PC-3 (cell line): ENCODE measurements around the gene UCN2. TPM values are rescaled to one million over a fixed set of nuclear protein-coding genes. Genes with fewer than 3 reads are reported as not detected.

Experiments
- ATAC-seq: fragments of 200-7000 bp; cut with Tn5 transposase; 2 replicates; pipeline ENCODE4 v1.9.1; 2020; ENCODE audit warnings: mild to moderate bottlenecking, moderate library complexity
- BruUV-seq: library from RNA; stranded (reverse); fragments of 400-500 nt; replicated peaks from 2 replicates; lab custom pipeline; 2021; lab: Mats Ljungman, UMichigan
- CTCF ChIA-PET: fragments of 300-600 bp; sonication (Branson Sonifier 250); formaldehyde crosslinking; loops from one replicate; lab custom pipeline; 2022; ENCODE audit warnings: antibody characterized with exemption; lab: Charles Lee
- POLR2A ChIA-PET: fragments of 300-600 bp; sonication (Branson Sonifier 250); formaldehyde crosslinking; loops from one replicate; lab custom pipeline; 2022; ENCODE audit warnings: antibody characterized with exemption; ENCODE audit not compliant: unreplicated experiment; lab: Charles Lee
- DNase-seq: peaks from one replicate; pipeline ENCODE4 v3.0.0-alpha.2; 2015
- H2AFZ ChIP-seq: fragments of 300-600 bp; sonication (generic); 2 replicates; pipeline ENCODE4 v1.6.0; 2016; ENCODE audit warnings: antibody characterized with exemption, low read length
- H3F3A ChIP-seq: fragments of 300-600 bp; sonication (generic); one replicate; pipeline ENCODE4 v1.6.0; 2017; ENCODE audit warnings: antibody characterized with exemption, low read length, control low read depth, mild to moderate bottlenecking; ENCODE audit not compliant: unreplicated experiment
- H3K27ac ChIP-seq: fragments of 300-600 bp; sonication (generic); 2 replicates; pipeline ENCODE4 v1.5.1; 2016; ENCODE audit warnings: mild to moderate bottlenecking, low read length
- H3K27me3 ChIP-seq: fragments of 300-600 bp; sonication (generic); 2 replicates; pipeline ENCODE4 v1.6.1; 2016; ENCODE audit warnings: low read length, mixed read lengths
- H3K36me3 ChIP-seq: fragments of 300-600 bp; sonication (generic); 2 replicates; pipeline ENCODE4 v1.6.1; 2016; ENCODE audit warnings: low read depth, mixed run types, low read length, mixed read lengths
- H3K4me1 ChIP-seq: fragments of 300-600 bp; sonication (generic); 2 replicates; pipeline ENCODE4 v1.5.1; 2016; ENCODE audit warnings: low read length; ENCODE audit not compliant: insufficient read depth
- H3K4me2 ChIP-seq: fragments of 300-600 bp; sonication (generic); 2 replicates; pipeline ENCODE4 v1.6.0; 2016; ENCODE audit warnings: low read length
- H3K4me3 ChIP-seq: fragments of 300-600 bp; sonication (generic); 2 replicates; pipeline ENCODE4 v1.5.1; 2016; ENCODE audit warnings: mild to moderate bottlenecking, low read length, mixed read lengths
- H3K79me2 ChIP-seq: fragments of 300-600 bp; sonication (generic); 2 replicates; pipeline ENCODE4 v1.6.1; 2017; ENCODE audit warnings: low read length, mixed read lengths
- H3K9ac ChIP-seq: fragments of 300-600 bp; sonication (generic); 2 replicates; pipeline ENCODE4 v1.6.0; 2016; ENCODE audit warnings: mild to moderate bottlenecking, low read length
- H3K9me2 ChIP-seq: fragments of 300-600 bp; sonication (generic); replicated peaks from 2 replicates; pipeline ENCODE4 v1.6.1; 2016; ENCODE audit warnings: mixed run types, low read length, mixed read lengths
- H3K9me3 ChIP-seq: fragments of 300-600 bp; sonication (generic); 2 replicates; pipeline ENCODE4 v1.6.1; 2016; ENCODE audit warnings: low read length, mixed read lengths
- H4K20me1 ChIP-seq: fragments of 300-600 bp; sonication (generic); 2 replicates; pipeline ENCODE4 v1.6.1; 2016; ENCODE audit warnings: low read length, mixed read lengths
- CTCF ChIP-seq: fragments of 300-600 bp; sonication (generic); conservative IDR thresholded peaks from 2 replicates; pipeline ENCODE4 v1.5.1; 2017; ENCODE audit warnings: antibody characterized with exemption, low read depth, mild to moderate bottlenecking, low read length
- EZH2 ChIP-seq: fragments of 300-600 bp; sonication (generic); IDR thresholded peaks from one replicate; pipeline ENCODE4 v1.6.1; 2017; ENCODE audit warnings: antibody characterized with exemption, mild to moderate bottlenecking, low read length; ENCODE audit not compliant: unreplicated experiment
- EZH2phosphoT487 ChIP-seq: fragments of 300-600 bp; sonication (generic); IDR thresholded peaks from 2 replicates; pipeline ENCODE4 v1.6.1; 2018; ENCODE audit warnings: mild to moderate bottlenecking, antibody characterized with exemption, low read length, borderline replicate concordance
- intact Hi-C: fragments of 100-400 bp; cut with micrococcal nuclease; formaldehyde crosslinking; loops from 2 replicates; pipeline ENCODE4 v1.9.0; 2023
- total RNA-seq: library from RNA; depleted of rRNA; stranded (reverse); fragments of >200 nt; gene quantifications from 2 replicates; pipeline ENCODE4 v1.2.3, GENCODE V29; 2014

Gene UCN2
- total RNA-seq, 1 experiment from 2014 or later, result 0.91 TPM

GRCh38 chr3:48599077-48599501 lies 35.5 kb upstream of the UCN2 start:
- Histone ChIP-seq H3K27ac (peak overlapping the region; percentile 89), H3F3A (no peaks in the 10 kb centered on the region), H3K9me3 (no peaks in the 10 kb centered on the region), H2AFZ (no peak overlapping the region), H3K36me3 (peaks cover 52% of the 10 kb centered on the region), H3K9ac (peak overlapping the region; percentile 4; the same call in 1 of the 2 replicates), H3K4me1 (peaks cover 67% of the 10 kb centered on the region), H3K4me2 (peak overlapping the region; percentile 59), H3K9me2 (no peaks in the 10 kb centered on the region), H3K79me2 (no peaks in the 10 kb centered on the region), H3K4me3 (no peak overlapping the region), H4K20me1 (no peaks in the 10 kb centered on the region), H3K27me3 (no peaks in the 10 kb centered on the region)
- DNase-seq (peak; percentile 67), ATAC-seq (peak; percentile 11; the same call in 1 of the 2 replicates)
- ChIA-PET CTCF (interaction anchor here (1.3 kb wide), 1 partner anchor 41 kb away, joined by 6 read pairs; no protein-coding TSS in a partner anchor), POLR2A (interaction anchor here (0.6 kb wide), 1 partner anchor 38 kb away, joined by 4 read pairs; no protein-coding TSS in a partner anchor)
- TF ChIP-seq EZH2 (no peak), CTCF (no peak), EZH2phosphoT487 (no peak)
- BruUV-seq, result no TSS peak
- intact Hi-C loops, result loop anchor here (5.0 kb wide), 1 partner anchor 42 kb away; the partner anchor contains the start of gene PFKFB4

- DNase-seq (peak; percentile 94), ATAC-seq (peak; percentile 55)
- intact Hi-C loops, result loop anchor here (5.0 kb wide), 1 partner anchor 41 kb away; the partner anchor contains the start of gene PFKFB4
- Histone ChIP-seq H3K9ac (peak overlapping the region; percentile 42), H3K79me2 (no peaks in the 10 kb centered on the region), H2AFZ (no peak overlapping the region), H3K9me2 (no peaks in the 10 kb centered on the region), H3K36me3 (peaks cover 46% of the 10 kb centered on the region), H3K9me3 (no peaks in the 10 kb centered on the region), H3K4me2 (peak overlapping the region; percentile 59), H3K4me1 (peaks cover 67% of the 10 kb centered on the region), H3K27ac (peak overlapping the region; percentile 89), H3F3A (no peaks in the 10 kb centered on the region), H4K20me1 (no peaks in the 10 kb centered on the region), H3K4me3 (no peak overlapping the region), H3K27me3 (no peaks in the 10 kb centered on the region)
- POLR2A ChIA-PET, result interaction anchor here (0.6 kb wide), 3 partner anchors 37 to 172 kb away, joined by 4 read pairs; partner anchors contain the start of gene IP6K2
- no TSS peak for BruUV-seq
- no peak for TF ChIP-seq EZH2
- TF ChIP-seq EZH2phosphoT487, result no peak
- TF ChIP-seq CTCF, result no peak
- CTCF ChIA-PET, result interaction anchor here (0.6 to 1.3 kb wide), 4 partner anchors 12 to 549 kb away, joined by 3 to 26 read pairs (median 6); no protein-coding TSS in a partner anchor
Measured at GRCh38 chr3:48598323-48599076, 34.9 kb upstream of the UCN2 start.
